ENCODE data around the gene ADAM8.
A peak's percentile ranks its signal among the peaks of the same experiment; 100 is the strongest.

The ADAM8 gene

GRCh38 chr10:133261726-133262325 lies 14.8 kb downstream of the ADAM8 start:
- Mint-ChIP-seq H3K27me3 (ENCODE audit: low read depth) (no peaks in the 10 kb centered on the region), H3K9me3 (no peaks in the 10 kb centered on the region), H3K4me1 (ENCODE audit: low read depth) (peaks cover 63% of the 10 kb centered on the region), H3K36me3 (ENCODE audit: low read depth) (peaks cover 33% of the 10 kb centered on the region), H3K27ac (peak overlapping the region; percentile 68), H3K4me3 (peak overlapping the region; percentile 64)
- DNase-seq (ENCODE audit: low spot score): peak; percentile 77

DNA sequence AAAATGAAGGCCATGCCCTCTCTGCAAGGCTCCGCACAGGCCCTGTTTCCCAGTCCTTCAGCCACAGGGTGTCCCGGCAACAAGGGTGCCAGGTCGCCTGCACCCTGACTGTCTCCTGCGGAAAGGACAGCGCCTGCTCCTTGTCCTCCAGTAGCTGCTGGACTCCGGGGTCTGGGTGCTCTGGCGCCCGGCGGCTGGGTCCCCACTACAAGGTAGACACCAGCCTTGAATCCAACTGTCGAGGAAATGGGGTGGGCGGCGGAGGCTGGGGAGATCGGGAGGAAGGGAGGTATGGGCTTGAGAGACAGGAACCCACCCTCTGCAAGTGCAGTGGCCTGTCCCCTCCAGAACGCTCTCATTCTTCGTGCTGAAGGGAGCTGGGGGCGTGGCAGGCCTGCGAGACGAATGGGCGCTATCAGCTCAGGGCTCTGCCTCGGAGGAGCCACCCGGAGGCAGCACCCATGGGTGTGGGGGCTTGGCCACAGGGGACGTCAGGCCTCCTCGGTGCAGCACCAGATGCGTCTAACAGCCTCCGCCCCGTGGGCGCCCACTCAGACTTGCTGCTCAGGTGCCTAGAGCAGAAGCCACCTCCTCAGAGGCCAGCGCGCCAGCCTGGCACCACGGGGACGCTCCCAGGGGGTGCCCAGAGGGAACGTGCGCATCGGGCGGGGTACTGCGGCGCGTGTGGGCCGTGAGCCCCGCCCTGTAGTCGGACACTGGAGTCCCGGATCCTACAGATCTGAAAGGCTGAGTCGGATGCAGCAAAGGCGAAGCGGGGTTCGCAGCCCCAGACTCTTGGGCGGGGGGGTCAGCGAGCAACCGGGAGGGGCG lies 15.6 kb downstream of the ADAM8 start:
- Mint-ChIP-seq H3K36me3 (ENCODE audit: low read depth) (peaks cover 32% of the 10 kb centered on the region), H3K4me1 (ENCODE audit: low read depth) (peaks cover 63% of the 10 kb centered on the region), H3K27me3 (ENCODE audit: low read depth) (no peaks in the 10 kb centered on the region), H3K9me3 (no peaks in the 10 kb centered on the region), H3K27ac (peak overlapping the region; percentile 87), H3K4me3 (peak overlapping the region; percentile 77)
- peak; percentile 71 for DNase-seq (ENCODE audit: low spot score)

- H3K4me1 Mint-ChIP-seq (ENCODE audit: low read depth): peaks cover 54% of the 10 kb centered on the region
- H3K27ac Mint-ChIP-seq: peak overlapping the region; percentile 94
- no peaks in the 10 kb centered on the region for H3K27me3 Mint-ChIP-seq (ENCODE audit: low read depth)
Measured at GRCh38 chr10:133259602-133259989, 17.1 kb downstream of the ADAM8 start.

GRCh38 chr10:133258818-133259601 lies 17.7 kb downstream of the ADAM8 start:
- H3K27me3 Mint-ChIP-seq (ENCODE audit: low read depth): no peaks in the 10 kb centered on the region
- peak; percentile 94 for DNase-seq (ENCODE audit: low spot score)

More at GRCh38 chr10:133259602-133259989, 17.1 kb downstream of the ADAM8 start:
- Mint-ChIP-seq H3K36me3 (ENCODE audit: low read depth) (peaks cover 20% of the 10 kb centered on the region), H3K4me3 (peak overlapping the region; percentile 77), H3K9me3 (no peaks in the 10 kb centered on the region)
- DNase-seq (ENCODE audit: low spot score): no peak

DNA sequence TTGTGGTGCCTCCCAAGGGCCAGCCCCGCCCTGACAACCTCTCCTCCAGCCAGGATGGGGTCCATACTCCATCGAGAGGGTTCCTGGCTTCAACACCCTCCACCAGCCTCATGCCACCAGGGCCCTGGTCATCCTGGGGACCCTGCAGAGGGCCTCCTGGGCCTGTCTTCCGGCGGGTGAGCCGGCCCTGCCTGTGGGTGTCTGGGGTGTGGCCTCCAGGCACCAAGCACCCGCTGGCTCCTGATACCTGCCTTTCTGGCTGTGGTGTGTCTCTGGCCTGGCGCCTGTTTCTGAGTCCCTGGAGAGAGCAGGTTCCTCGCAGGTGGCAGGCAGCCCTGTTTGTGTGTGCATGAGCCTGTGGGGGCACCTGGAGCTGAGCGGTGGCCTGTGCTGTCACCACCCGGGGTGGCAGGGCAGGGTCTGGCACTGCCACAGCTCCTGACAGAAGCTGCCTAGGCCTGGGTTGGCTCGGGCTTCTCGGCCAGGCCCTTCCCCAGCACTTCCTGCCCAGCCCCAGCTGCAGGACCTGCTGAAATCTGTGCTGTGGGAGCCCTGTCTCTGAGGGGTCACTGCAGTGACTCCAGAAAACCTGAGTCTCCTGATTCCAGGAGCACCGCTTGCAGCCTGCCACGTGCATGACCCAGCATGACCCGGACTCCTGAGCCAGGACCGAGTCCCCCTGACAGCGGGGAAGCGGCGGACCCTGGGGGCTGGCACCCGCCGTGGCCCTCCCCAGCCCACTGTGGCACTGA lies 18.4 kb downstream of the ADAM8 start:
- Mint-ChIP-seq H3K27me3 (ENCODE audit: low read depth) (no peaks in the 10 kb centered on the region), H3K4me3 (peak overlapping the region; percentile 61), H3K4me1 (ENCODE audit: low read depth) (peaks cover 43% of the 10 kb centered on the region), H3K36me3 (ENCODE audit: low read depth) (peaks cover 8% of the 10 kb centered on the region), H3K27ac (peak overlapping the region; percentile 84), H3K9me3 (no peaks in the 10 kb centered on the region)
- peak; percentile 51 for DNase-seq (ENCODE audit: low spot score)

More at GRCh38 chr10:133258818-133259601, 17.7 kb downstream of the ADAM8 start:
- peaks cover 16% of the 10 kb centered on the region for H3K36me3 Mint-ChIP-seq (ENCODE audit: low read depth)
- peak overlapping the region; percentile 77 for H3K4me3 Mint-ChIP-seq
- H3K27ac Mint-ChIP-seq: peak overlapping the region; percentile 94
- H3K9me3 Mint-ChIP-seq: no peaks in the 10 kb centered on the region
- H3K4me1 Mint-ChIP-seq (ENCODE audit: low read depth): peaks cover 49% of the 10 kb centered on the region

DNA sequence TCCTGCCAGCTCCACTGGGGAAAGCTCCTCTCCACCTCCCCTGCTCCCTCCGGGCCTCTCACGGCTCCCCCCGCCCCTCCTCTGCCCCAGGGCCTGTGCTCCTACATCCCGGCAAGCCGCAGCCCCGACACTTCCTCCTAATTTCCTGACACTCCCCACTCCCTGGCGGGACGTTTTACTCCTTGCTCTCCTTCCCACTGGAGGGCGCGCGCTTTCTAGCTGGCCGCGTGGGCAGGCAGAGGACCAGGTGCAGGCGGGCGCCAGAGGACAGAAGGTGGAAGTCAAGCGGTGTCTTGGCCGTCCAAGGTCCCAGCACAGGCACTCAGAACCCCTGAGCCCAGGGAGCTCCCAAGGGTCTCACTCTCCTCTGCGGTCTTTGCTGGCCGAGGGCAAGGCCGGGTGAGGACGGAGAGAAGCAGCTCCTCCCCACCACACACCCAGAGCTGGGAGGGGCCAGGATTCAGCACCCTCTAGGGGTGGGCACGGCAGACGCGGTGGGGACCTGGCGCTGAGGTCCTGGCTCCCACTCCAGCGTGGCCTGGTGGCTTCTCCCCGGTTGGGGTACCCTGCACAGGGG lies 19.1 kb downstream of the ADAM8 start:
- peak overlapping the region; percentile 84 for H3K27ac Mint-ChIP-seq
- no peaks in the 10 kb centered on the region for H3K9me3 Mint-ChIP-seq
- H3K36me3 Mint-ChIP-seq (ENCODE audit: low read depth): peaks cover 2% of the 10 kb centered on the region
- H3K4me1 Mint-ChIP-seq (ENCODE audit: low read depth): peaks cover 38% of the 10 kb centered on the region
- H3K27me3 Mint-ChIP-seq (ENCODE audit: low read depth): no peaks in the 10 kb centered on the region
- H3K4me3 Mint-ChIP-seq: peak overlapping the region; percentile 70
- DNase-seq (ENCODE audit: low spot score): no peak

DNA sequence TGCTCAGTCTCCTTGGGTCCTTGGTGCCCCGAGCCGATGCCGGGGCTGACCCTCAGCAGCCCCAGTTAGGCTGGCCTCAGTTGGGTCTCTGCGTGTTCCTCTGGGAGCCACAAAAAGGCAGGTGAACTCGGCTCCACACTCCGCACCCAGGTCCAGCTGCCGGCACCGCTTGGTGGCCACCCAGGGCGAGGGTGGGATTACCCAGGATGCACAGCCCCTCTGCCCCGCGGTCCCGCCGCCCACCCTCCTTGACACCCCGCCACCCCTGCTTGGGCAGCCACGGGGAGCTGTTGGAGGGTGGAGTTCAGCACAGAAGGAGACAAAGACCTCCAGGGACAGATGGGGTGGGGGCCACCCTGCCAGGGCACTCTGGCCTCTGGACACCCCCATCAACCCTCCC lies 21.3 kb downstream of the ADAM8 start:
- Mint-ChIP-seq H3K4me1 (ENCODE audit: low read depth) (peaks cover 24% of the 10 kb centered on the region), H3K9me3 (no peaks in the 10 kb centered on the region), H3K27me3 (ENCODE audit: low read depth) (peaks cover 1% of the 10 kb centered on the region), H3K4me3 (no peak overlapping the region), H3K36me3 (ENCODE audit: low read depth) (no peaks in the 10 kb centered on the region), H3K27ac (no peak overlapping the region)
- DNase-seq (ENCODE audit: low spot score): no peak

- Mint-ChIP-seq H3K4me3 (no peak overlapping the region), H3K36me3 (ENCODE audit: low read depth) (no peaks in the 10 kb centered on the region), H3K4me1 (ENCODE audit: low read depth) (peaks cover 16% of the 10 kb centered on the region), H3K27ac (no peak overlapping the region), H3K9me3 (no peaks in the 10 kb centered on the region), H3K27me3 (ENCODE audit: low read depth) (peaks cover 4% of the 10 kb centered on the region)
- DNase-seq (ENCODE audit: low spot score): no peak
Measured at GRCh38 chr10:133254421-133255120, 22.1 kb downstream of the ADAM8 start.

DNA sequence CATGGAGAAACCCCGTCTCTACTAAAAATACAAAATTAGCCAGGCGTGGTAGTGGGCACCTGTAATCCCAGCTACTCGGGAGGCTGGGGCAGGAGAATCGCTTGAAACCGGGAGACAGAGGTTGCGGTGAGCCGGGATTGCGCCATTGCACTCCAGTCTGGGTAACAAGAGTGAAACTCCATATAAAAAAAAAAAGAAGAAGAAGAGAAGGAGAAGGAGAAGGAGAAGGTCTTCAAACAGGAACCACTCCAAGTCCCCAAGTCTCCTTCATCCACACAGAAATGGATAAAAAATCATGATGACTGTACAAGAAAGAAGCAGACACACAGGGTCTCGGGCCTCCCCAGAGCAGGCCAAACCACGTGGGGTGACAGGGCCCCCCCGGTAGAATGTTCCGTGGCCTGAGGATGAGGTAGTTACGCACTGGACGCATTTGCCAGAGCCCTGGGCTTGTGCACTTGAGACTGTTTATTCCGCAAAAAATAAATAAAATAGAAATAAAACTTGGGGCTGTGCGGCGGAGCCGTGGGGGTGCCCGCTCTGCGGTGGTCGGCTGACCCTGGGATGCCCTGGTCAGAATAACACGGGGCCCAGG lies 23.2 kb downstream of the ADAM8 start:
- H3K27ac Mint-ChIP-seq: no peak overlapping the region
- no peak for DNase-seq (ENCODE audit: low spot score)
- no peaks in the 10 kb centered on the region for H3K36me3 Mint-ChIP-seq (ENCODE audit: low read depth)
- H3K4me1 Mint-ChIP-seq (ENCODE audit: low read depth): peaks cover 10% of the 10 kb centered on the region
- H3K9me3 Mint-ChIP-seq: no peaks in the 10 kb centered on the region
- H3K27me3 Mint-ChIP-seq (ENCODE audit: low read depth): peaks cover 4% of the 10 kb centered on the region
- no peak overlapping the region for H3K4me3 Mint-ChIP-seq

DNA sequence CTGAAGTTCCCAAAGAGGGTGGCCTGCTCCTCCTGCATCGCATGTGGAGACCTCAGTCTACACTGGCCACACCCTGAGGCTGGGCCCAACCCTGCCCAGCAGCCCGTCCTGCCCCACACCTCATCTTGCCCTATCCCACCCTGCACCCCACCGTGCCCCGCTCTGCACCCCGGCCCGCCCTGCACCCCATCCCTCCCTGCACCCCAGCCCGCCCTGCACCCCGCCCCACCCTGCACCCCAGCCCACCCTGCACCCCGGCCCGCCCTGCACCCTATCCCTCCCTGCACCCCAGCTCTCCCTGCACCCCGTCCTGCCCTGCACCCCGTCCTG lies 24.5 kb downstream of the ADAM8 start:
- no peak for DNase-seq (ENCODE audit: low spot score)
- peaks cover 3% of the 10 kb centered on the region for H3K4me1 Mint-ChIP-seq (ENCODE audit: low read depth)
- no peak overlapping the region for H3K27ac Mint-ChIP-seq
- no peaks in the 10 kb centered on the region for H3K36me3 Mint-ChIP-seq (ENCODE audit: low read depth)
- H3K27me3 Mint-ChIP-seq (ENCODE audit: low read depth): peaks cover 4% of the 10 kb centered on the region
- no peak overlapping the region for H3K4me3 Mint-ChIP-seq
- no peaks in the 10 kb centered on the region for H3K9me3 Mint-ChIP-seq

- no peak for DNase-seq (ENCODE audit: low spot score)
- no peak overlapping the region for H3K27ac Mint-ChIP-seq
- peaks cover 3% of the 10 kb centered on the region for H3K4me1 Mint-ChIP-seq (ENCODE audit: low read depth)
- no peak overlapping the region for H3K4me3 Mint-ChIP-seq
- H3K9me3 Mint-ChIP-seq: no peaks in the 10 kb centered on the region
- H3K27me3 Mint-ChIP-seq (ENCODE audit: low read depth): peaks cover 4% of the 10 kb centered on the region
- no peaks in the 10 kb centered on the region for H3K36me3 Mint-ChIP-seq (ENCODE audit: low read depth)
Measured at GRCh38 chr10:133251388-133252222, 25.1 kb downstream of the ADAM8 start.
